ENCODE measurements around the gene TMEM229A.
"Not testable (repeated sequence)": the region's sequence is repeated elsewhere in the genome, so short reads cannot be mapped to it uniquely, and the experiment has no call there.

TMEM229A gene

DNA sequence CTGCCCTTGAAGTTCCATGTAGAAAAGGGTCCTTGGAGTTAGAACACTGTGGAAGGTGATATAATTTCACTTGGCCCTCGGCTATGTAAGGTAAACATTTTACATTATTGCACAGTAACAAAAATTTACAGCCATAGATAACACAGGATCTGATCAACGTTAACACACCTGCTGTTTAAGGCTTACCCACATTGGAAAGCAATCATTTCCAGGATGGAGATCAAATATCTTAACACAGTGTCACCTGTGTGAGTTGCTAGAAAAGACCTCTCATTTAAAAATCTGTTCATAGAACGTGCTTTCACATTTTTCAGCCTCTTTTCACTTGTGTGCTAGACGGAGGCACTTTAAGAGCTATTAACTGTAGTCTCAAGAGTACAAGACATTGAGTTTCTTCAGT, 1.9 kb downstream of the TMEM229A start:
- no peak overlapping the region for H3K27ac ChIP-seq
- no peak overlapping the region for H2AFZ ChIP-seq
- H3K4me3 ChIP-seq (ENCODE audit: low read depth, low read length), result no peak overlapping the region
- H3K4me2 ChIP-seq (ENCODE audit: low read length), result no peak overlapping the region
- TF ChIP-seq, protein P1, sequence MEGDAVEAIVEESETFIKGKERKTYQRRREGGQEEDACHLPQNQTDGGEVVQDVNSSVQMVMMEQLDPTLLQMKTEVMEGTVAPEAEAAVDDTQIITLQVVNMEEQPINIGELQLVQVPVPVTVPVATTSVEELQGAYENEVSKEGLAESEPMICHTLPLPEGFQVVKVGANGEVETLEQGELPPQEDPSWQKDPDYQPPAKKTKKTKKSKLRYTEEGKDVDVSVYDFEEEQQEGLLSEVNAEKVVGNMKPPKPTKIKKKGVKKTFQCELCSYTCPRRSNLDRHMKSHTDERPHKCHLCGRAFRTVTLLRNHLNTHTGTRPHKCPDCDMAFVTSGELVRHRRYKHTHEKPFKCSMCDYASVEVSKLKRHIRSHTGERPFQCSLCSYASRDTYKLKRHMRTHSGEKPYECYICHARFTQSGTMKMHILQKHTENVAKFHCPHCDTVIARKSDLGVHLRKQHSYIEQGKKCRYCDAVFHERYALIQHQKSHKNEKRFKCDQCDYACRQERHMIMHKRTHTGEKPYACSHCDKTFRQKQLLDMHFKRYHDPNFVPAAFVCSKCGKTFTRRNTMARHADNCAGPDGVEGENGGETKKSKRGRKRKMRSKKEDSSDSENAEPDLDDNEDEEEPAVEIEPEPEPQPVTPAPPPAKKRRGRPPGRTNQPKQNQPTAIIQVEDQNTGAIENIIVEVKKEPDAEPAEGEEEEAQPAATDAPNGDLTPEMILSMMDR (IDR thresholded peaks at IDR 0.05), result no peak
- H3K4me1 ChIP-seq, result no peaks in the 10 kb centered on the region
- H3K27me3 ChIP-seq (ENCODE audit: control insufficient read depth, insufficient read depth, low read length), result no peaks in the 10 kb centered on the region
- no peaks in the 10 kb centered on the region for H3K9me3 ChIP-seq (ENCODE audit: control insufficient read depth, low read length)
- H3K79me2 ChIP-seq, result no peaks in the 10 kb centered on the region
- H3K9ac ChIP-seq, result no peak overlapping the region
- H3K36me3 ChIP-seq (ENCODE audit: control insufficient read depth, insufficient read depth, low read length), result no peaks in the 10 kb centered on the region

DNA sequence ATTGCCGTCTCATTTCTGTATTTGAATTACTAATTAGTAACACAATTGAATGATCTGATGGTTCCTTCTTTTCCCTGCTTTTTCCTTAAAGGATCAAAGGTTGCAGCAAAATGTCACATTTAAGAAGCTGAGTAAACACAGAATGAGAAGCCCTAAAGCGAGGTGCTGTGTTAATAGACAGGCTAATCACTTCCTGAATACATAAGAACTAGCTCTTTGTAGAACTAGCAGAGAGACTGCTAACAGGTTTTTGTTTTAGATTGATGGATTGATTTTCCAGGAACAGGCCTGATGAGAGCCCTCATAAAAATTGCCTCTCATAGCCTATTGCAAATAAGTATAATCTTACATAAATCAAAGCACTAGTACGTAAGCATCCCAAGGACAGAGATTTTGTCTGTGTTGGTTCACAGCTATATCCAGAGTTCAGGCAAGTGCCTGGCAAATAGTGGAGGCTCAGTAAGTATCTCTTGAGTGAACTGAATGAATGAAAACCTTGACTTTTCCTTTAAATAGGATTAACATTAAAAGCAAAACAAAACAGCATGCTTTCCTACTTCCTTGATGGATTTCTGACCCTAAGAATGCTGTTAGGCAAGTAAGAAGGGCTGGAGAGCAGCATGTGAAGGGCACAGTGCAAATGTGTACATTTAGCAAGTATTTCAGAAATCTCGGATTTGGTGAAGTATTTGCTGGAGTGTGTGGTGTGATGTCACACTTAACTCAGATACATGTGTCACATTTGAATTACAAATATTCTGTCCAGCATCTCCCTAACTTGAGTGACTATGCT, 3.3 kb downstream of the TMEM229A start:
- no peaks in the 10 kb centered on the region for H3K4me1 ChIP-seq
- H3K4me3 ChIP-seq (ENCODE audit: low read depth, low read length), result no peak overlapping the region
- H3K27ac ChIP-seq, result no peak overlapping the region
- no peaks in the 10 kb centered on the region for H3K36me3 ChIP-seq (ENCODE audit: control insufficient read depth, insufficient read depth, low read length)
- H2AFZ ChIP-seq, result no peak overlapping the region
- H3K27me3 ChIP-seq (ENCODE audit: control insufficient read depth, insufficient read depth, low read length), result no peaks in the 10 kb centered on the region
- no peak overlapping the region for H3K4me2 ChIP-seq (ENCODE audit: low read length)
- H3K79me2 ChIP-seq, result no peaks in the 10 kb centered on the region
- TF ChIP-seq, protein P1 (IDR thresholded peaks at IDR 0.05), result no peak
- no peaks in the 10 kb centered on the region for H3K9me3 ChIP-seq (ENCODE audit: control insufficient read depth, low read length)
- H3K9ac ChIP-seq, result no peak overlapping the region

DNA sequence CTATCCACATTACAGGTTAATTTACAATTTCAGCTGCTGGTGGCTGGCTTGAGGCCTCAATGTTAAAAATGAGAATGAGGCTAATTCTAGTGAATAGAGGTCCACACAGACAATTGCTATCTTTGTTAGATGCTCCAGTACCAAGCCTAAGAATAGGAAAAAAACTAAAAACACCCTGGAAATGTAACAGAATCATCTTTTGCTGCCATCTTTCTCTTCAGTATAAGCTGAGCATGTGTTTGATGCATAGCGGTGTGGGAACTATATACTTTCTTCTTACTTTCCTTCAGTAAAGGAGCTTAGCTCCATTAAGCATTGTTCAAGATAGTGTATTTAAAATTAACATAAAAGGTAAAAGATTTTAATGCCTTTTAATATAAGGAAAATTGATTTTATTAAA, 5.6 kb downstream of the TMEM229A start:
- Histone ChIP-seq H3K4me1 (no peaks in the 10 kb centered on the region), H3K27me3 (ENCODE audit: control insufficient read depth, insufficient read depth, low read length) (no peaks in the 10 kb centered on the region), H3K27ac (no peak overlapping the region), H3K4me2 (ENCODE audit: low read length) (no peak overlapping the region), H3K36me3 (ENCODE audit: control insufficient read depth, insufficient read depth, low read length) (no peaks in the 10 kb centered on the region), H3K9ac (no peak overlapping the region), H3K4me3 (ENCODE audit: low read depth, low read length) (no peak overlapping the region), H3K9me3 (ENCODE audit: control insufficient read depth, low read length) (no peaks in the 10 kb centered on the region), H2AFZ (no peak overlapping the region), H3K79me2 (no peaks in the 10 kb centered on the region)
- TF ChIP-seq, protein P1 (IDR thresholded peaks at IDR 0.05), result no peak

DNA sequence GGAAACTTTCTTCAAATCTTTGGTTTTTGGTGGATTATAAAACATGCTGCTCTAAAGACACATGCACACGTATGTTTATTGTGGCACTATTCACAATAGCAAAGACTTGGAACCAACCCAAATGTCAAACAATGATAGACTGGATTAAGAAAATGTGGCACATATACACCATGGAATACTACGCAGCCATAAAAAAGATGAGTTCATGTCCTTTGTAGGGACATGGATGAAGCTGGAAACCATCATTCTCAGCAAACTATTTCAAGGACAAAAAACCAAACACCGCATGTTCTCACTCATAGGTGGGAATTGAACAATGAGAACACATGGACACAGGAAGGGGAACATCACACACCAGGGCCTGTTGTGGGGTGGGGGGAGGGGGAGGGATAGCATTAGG, 8.5 kb downstream of the TMEM229A start:
- not testable (repeated sequence) for H3K27ac ChIP-seq; H3K9ac ChIP-seq; H3K36me3 ChIP-seq (ENCODE audit: control insufficient read depth, insufficient read depth, low read length); H2AFZ ChIP-seq; H3K4me3 ChIP-seq (ENCODE audit: low read depth, low read length); H3K79me2 ChIP-seq; H3K9me3 ChIP-seq (ENCODE audit: control insufficient read depth, low read length); H3K27me3 ChIP-seq (ENCODE audit: control insufficient read depth, insufficient read depth, low read length); H3K4me2 ChIP-seq (ENCODE audit: low read length); H3K4me1 ChIP-seq

DNA sequence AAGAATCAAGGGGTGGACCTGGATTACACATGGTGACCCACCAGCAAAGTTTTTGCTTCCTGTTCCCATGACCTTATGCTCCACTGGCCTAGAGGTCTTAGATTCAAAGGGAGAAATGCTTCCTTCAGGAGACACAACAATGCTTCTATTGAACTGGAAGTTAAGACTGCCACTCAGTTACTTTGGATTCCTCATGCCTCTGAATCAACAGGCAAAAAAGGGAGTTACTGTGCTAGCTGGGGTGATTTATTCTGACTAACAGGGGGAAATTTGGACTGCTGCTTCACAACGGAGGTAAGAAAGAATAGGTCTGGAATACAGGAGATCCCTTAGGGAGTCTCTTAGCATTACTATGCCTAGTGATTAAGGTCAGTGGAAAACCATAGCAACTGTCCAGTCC, 10.3 kb downstream of the TMEM229A start:
- H2AFZ ChIP-seq, result no peak overlapping the region
- no peak overlapping the region for H3K4me2 ChIP-seq (ENCODE audit: low read length)
- no peaks in the 10 kb centered on the region for H3K27me3 ChIP-seq (ENCODE audit: control insufficient read depth, insufficient read depth, low read length)
- no peak overlapping the region for H3K4me3 ChIP-seq (ENCODE audit: low read depth, low read length)
- H3K9me3 ChIP-seq (ENCODE audit: control insufficient read depth, low read length), result no peaks in the 10 kb centered on the region
- no peaks in the 10 kb centered on the region for H3K79me2 ChIP-seq
- H3K27ac ChIP-seq, result no peak overlapping the region
- H3K36me3 ChIP-seq (ENCODE audit: control insufficient read depth, insufficient read depth, low read length), result no peaks in the 10 kb centered on the region
- no peaks in the 10 kb centered on the region for H3K4me1 ChIP-seq
- no peak overlapping the region for H3K9ac ChIP-seq
- TF ChIP-seq, protein P1 (IDR thresholded peaks at IDR 0.05), result no peak
